ENCODE measurements around the gene TREML4. TPM values are rescaled to one million over a fixed set of nuclear protein-coding genes. Genes with fewer than 3 reads are reported as not detected.

The TREML4 gene
- total and polyA plus RNA-seq, 2 of the 8 experiments (the other 6 are each of a cell fraction or from before 2014, with no cell fraction given): not detected

GRCh38 chr6:41208439-41209106 is 19.6 kb upstream of the TREML4 start:
- Histone ChIP-seq H4K20me1 (replicated peaks in 1 of 2; ENCODE audit: control insufficient read depth in 1 of 2, insufficient read depth in 2 of 2, low read length in 2 of 2) (no peaks in the 10 kb centered on the region), H3K23me2 (ENCODE audit: low read depth, low read length) (no peaks in the 10 kb centered on the region), H2BK20ac (ENCODE audit: low read length) (no peak overlapping the region), H3K23ac (ENCODE audit: insufficient read length) (no peak overlapping the region), H4K5ac (ENCODE audit: insufficient read length, low read depth, low read length) (no peak overlapping the region), H3K9me3 (ENCODE audit: insufficient read depth in 2 of 2, low read depth in 1 of 2, low read length in 1 of 2) (no peaks in the 10 kb centered on the region), H3K79me2 (ENCODE audit: control insufficient read depth in 1 of 2, insufficient read depth in 2 of 2, low read length in 2 of 2) (no peaks in the 10 kb centered on the region), H3K18ac (ENCODE audit: extremely low read depth, low read length) (no peak overlapping the region), H2AK5ac (ENCODE audit: low read depth, low read length) (no peak overlapping the region), H3K14ac (ENCODE audit: insufficient read length) (no peak overlapping the region), H3K4me1 (replicated peaks in 1 of 4; ENCODE audit: control insufficient read depth in 3 of 4, insufficient read depth in 4 of 4, low read length in 3 of 4) (no peaks in the 10 kb centered on the region), H4K91ac (replicated peaks; ENCODE audit: insufficient read length, low read length) (no peak overlapping the region), H3K9ac (replicated peaks in 1 of 4; ENCODE audit: extremely low read depth in 1 of 4, low read depth in 3 of 4, low read length in 3 of 4) (no peak overlapping the region), H2BK120ac (replicated peaks; ENCODE audit: low read depth, low read length) (no peak overlapping the region), H2BK15ac (ENCODE audit: low read length) (no peak overlapping the region), H3K4me3 (ENCODE audit: extremely low read depth in 1 of 4, insufficient read depth in 2 of 4, low read depth in 3 of 4, low read length in 4 of 4) (no peak overlapping the region), H3K27me3 (replicated peaks in 1 of 4; ENCODE audit: control insufficient read depth in 3 of 4, extremely low read depth in 1 of 4, insufficient read depth in 3 of 4, low read length in 3 of 4) (no peaks in the 10 kb centered on the region), H2AFZ (ENCODE audit: low read length) (no peak overlapping the region), H3K36me3 (ENCODE audit: control insufficient read depth in 2 of 4, insufficient read depth in 4 of 4, low read length in 3 of 4) (no peaks in the 10 kb centered on the region; a peak in 1 of 8 replicates), H3K79me1 (ENCODE audit: low read depth, low read length) (no peaks in the 10 kb centered on the region), H4K8ac (ENCODE audit: extremely low read depth, insufficient read depth, low read length) (no peak overlapping the region), H2BK5ac (ENCODE audit: low read depth, low read length) (no peak overlapping the region), H3K4ac (replicated peaks; ENCODE audit: insufficient read length, low read depth, low read length) (no peak overlapping the region), H2BK12ac (ENCODE audit: low read depth, low read length) (no peak overlapping the region), H3K4me2 (ENCODE audit: insufficient read depth in 1 of 2, low read depth in 2 of 2, low read length in 2 of 2) (no peak overlapping the region), H3K27ac (ENCODE audit: low read depth, low read length) (no peak overlapping the region), H3K56ac (replicated peaks; ENCODE audit: insufficient read length, low read depth, low read length) (no peak overlapping the region)
- DNase-seq (ENCODE audit: low read depth in 1 of 2, low spot score in 2 of 2) (peak in 1 of 2 experiments; percentile 29), FAIRE-seq (no peak)
- 87% methylated on average over 7 of the region's 7 CpGs; no CpG with 5 or more reads in 1 of the 2 experiments for WGBS, 2 experiments (ENCODE audit: extremely low coverage in 1 of 2, insufficient coverage in 1 of 2, insufficient read length in 1 of 2, insufficient replicate concordance in 2 of 2, low coverage in 1 of 2, low lambda C conversion rate in 2 of 2, missing lambda C conversion rate in 1 of 2)
- ChIA-PET POLR2A (ENCODE audit: partially characterized antibody) (no interaction called here), CTCF (ENCODE audit: partially characterized antibody) (interaction anchor here (1.3 to 2.0 kb wide), 2 partner anchors 8 to 16 kb away, joined by 3 to 7 read pairs; no protein-coding TSS in a partner anchor)
- TF ChIP-seq KDM1A (IDR thresholded peaks at IDR 0.05; ENCODE audit: borderline replicate concordance, low read length) (no peak), CTCF (IDR thresholded peaks at IDR 0.05; ENCODE audit: control extremely low read depth in 1 of 3, insufficient read depth in 1 of 3, low read depth in 1 of 3, low read length in 3 of 3) (no peak), CHD1 (IDR thresholded peaks at IDR 0.05; ENCODE audit: low read depth, low read length) (no peak), JUN (IDR thresholded peaks at IDR 0.05; ENCODE audit: low read depth, low read length) (no peak), CTBP2 (IDR thresholded peaks at IDR 0.05; ENCODE audit: borderline replicate concordance, insufficient read depth, insufficient read length, low read length) (no peak), SP4 (IDR thresholded peaks at IDR 0.05; ENCODE audit: low read length) (no peak), RAD21 (IDR thresholded peaks at IDR 0.05 in 1 of 2, conservative IDR thresholded peaks at IDR 0.05 in 1 of 2; ENCODE audit: low read depth in 2 of 2, low read length in 2 of 2) (no peak), MAFK (IDR thresholded peaks at IDR 0.05; ENCODE audit: low read depth, low read length) (no peak), RXRA (IDR thresholded peaks at IDR 0.05; ENCODE audit: insufficient read depth, low read depth, low read length) (no peak), NRF1 (IDR thresholded peaks at IDR 0.05; ENCODE audit: low read depth, low read length) (no peak), TCF12 (IDR thresholded peaks at IDR 0.05; ENCODE audit: low read depth, low read length) (no peak)
